ENCODE results near the gene SENP2.

GRCh38 chr3:185558395-185558794 lies 27.7 kb upstream of the SENP2 start:
- TF ChIP-seq CTCF (IDR thresholded peaks at IDR 0.05; ENCODE audit: low read length) (no peak), EZH2 (optimal IDR thresholded peaks at IDR 0.05; ENCODE audit: low read depth, low read length) (no peak)
